BJ (cell line): ENCODE measurements around the gene CDON. TPM values are rescaled to one million over a fixed set of nuclear protein-coding genes. Genes with fewer than 3 reads are reported as not detected.

ENCODE experiments used
- CTCF ChIA-PET: fragments of 350-600 bp; formaldehyde crosslinking; extraction: SDS; loops from one replicate; lab custom pipeline; 2021; ENCODE audit warnings: antibody characterized with exemption, inconsistent platforms; lab: Yijun Ruan, JAX
- POLR2A ChIA-PET: fragments of 300-600 bp; sonication (Branson Sonifier 250); formaldehyde crosslinking; extraction: SDS; loops from one replicate; lab custom pipeline; 2021; ENCODE audit warnings: antibody characterized with exemption; lab: Charles Lee
- DNase-seq: peaks from one replicate; pipeline ENCODE4 v3.0.0-alpha.2; 2011; ENCODE audit warnings: low read depth
- H3K27me3 ChIP-seq: 2 replicates; pipeline ENCODE4 v1.6.0; 2011; ENCODE audit warnings: low read length; ENCODE audit not compliant: control insufficient read depth, insufficient read depth
- H3K36me3 ChIP-seq: 2 replicates; pipeline ENCODE4 v1.5.1; 2011; ENCODE audit warnings: low read length; ENCODE audit not compliant: control insufficient read depth, insufficient read depth
- H3K4me3 ChIP-seq: 2 replicates; pipeline ENCODE4 v1.5.1; 2011; ENCODE audit warnings: low read depth, mild to moderate bottlenecking, control low read depth, low read length
- CTCF ChIP-seq: IDR thresholded peaks from 2 replicates; pipeline ENCODE4 v1.5.1; 2011; ENCODE audit warnings: low read depth, mild to moderate bottlenecking, control low read depth, inconsistent platforms, low read length, moderate library complexity; ENCODE audit not compliant: insufficient read depth
- polyA plus RNA-seq: library from polyadenylated mRNA; depleted of rRNA; stranded (reverse); fragments of >200 nt; gene quantifications from 2 replicates; pipeline ENCODE4 v1.2.3, GENCODE V29; 2011; rRNA removed

The CDON gene
- polyA plus RNA-seq, 1 experiment: 1.5 TPM

GRCh38 chr11:125910226-125910849, 152.3 kb downstream of the CDON start:
- no peak for DNase-seq
- no peaks in the 10 kb centered on the region for H3K36me3 ChIP-seq
- TF ChIP-seq CTCF: no peak
- ChIA-PET CTCF (interaction anchor here (1.6 kb wide), 1 partner anchor 13 kb away, joined by 3 read pairs; no protein-coding TSS in a partner anchor), POLR2A (no interaction called here)
- H3K4me3 ChIP-seq: no peak overlapping the region
- peaks cover 7% of the 10 kb centered on the region for H3K27me3 ChIP-seq

Other genes starting within 250 kb of the CDON start
- not detected in 2 replicates for gene PATE4, start 229.6 kb downstream of the CDON start, polyA plus RNA-seq
- gene HYLS1, start 175.2 kb downstream of the CDON start, polyA plus RNA-seq: 4.3 and 8.4 TPM in 2 replicates
- 4.1 and 8.1 TPM in 2 replicates for gene PUS3, start 159.7 kb downstream of the CDON start, polyA plus RNA-seq
- 0.13 TPM in 1 of 2 replicates, not detected in the other for gene DDX25, start 158.4 kb downstream of the CDON start, polyA plus RNA-seq
- gene VSIG10L2, start 116.8 kb downstream of the CDON start, polyA plus RNA-seq: not detected in 2 replicates
- gene RPUSD4, start 148.8 kb upstream of the CDON start, polyA plus RNA-seq: 18.9 and 31.8 TPM in 2 replicates
- 14.2 and 24.5 TPM in 2 replicates for gene FAM118B, start 148.9 kb upstream of the CDON start, polyA plus RNA-seq
- 153 and 181 TPM in 2 replicates for gene SRPRA, start 206.0 kb upstream of the CDON start, polyA plus RNA-seq
- gene FOXRED1, start 206.3 kb upstream of the CDON start, polyA plus RNA-seq: 11.4 and 18.3 TPM in 2 replicates
- 5.8 and 7.2 TPM in 2 replicates for gene TIRAP, start 220.2 kb upstream of the CDON start, polyA plus RNA-seq
- 14.9 and 23.5 TPM in 2 replicates for gene DCPS, start 241.2 kb upstream of the CDON start, polyA plus RNA-seq